OCI-LY3 (cell line): ENCODE measurements around the gene BZW1.

Source experiments
- CTCF ChIP-seq: fragments of 200-600, 300-600 bp; sonication (generic); IDR thresholded peaks from 2 replicates; pipeline ENCODE4 v1.5.1; 2014; ENCODE audit warnings: antibody characterized with exemption, low read length, low read depth
- EZH2phosphoT487 ChIP-seq: fragments of 200-600 bp; shearing (Covaris generic); IDR thresholded peaks from 2 replicates; pipeline ENCODE4 v1.6.1; 2018; ENCODE audit warnings: antibody characterized with exemption, mixed run types, low read depth

GRCh38 chr2:200795028-200795440, 16.7 kb upstream of the BZW1 start:
- TF ChIP-seq CTCF, result no peak
- TF ChIP-seq EZH2phosphoT487, result no peak
